GM21526 (cell line): ENCODE measurements around the gene STUM.

Experiments
- ATAC-seq: cut with Tn5 transposase; IDR thresholded peaks from one replicate; pipeline ENCODE4 v1.9.1; 2021; ENCODE audit warnings: moderate library complexity; ENCODE audit not compliant: unreplicated experiment, low FRiP score

The STUM gene

DNA sequence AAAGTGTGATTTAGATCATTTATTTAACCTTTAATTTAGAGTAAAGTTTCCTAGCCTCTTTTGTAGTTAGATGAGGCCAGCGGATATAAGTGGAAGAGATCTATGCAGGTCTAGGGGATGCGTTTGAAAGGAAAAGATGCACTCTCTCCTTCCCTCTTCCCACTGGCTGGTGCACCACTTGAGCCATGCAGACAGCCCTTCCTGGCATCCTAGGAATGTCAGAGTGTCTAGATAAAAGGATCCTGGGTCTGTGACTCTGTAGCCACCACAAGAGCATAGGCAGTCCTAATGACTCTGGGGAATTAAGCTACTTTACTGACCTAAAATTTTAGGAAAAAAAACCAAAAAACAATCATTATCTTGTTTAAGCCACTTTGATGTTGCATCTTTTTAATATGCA is 16.0 kb upstream of the STUM start:
- ATAC-seq, result no peak

DNA sequence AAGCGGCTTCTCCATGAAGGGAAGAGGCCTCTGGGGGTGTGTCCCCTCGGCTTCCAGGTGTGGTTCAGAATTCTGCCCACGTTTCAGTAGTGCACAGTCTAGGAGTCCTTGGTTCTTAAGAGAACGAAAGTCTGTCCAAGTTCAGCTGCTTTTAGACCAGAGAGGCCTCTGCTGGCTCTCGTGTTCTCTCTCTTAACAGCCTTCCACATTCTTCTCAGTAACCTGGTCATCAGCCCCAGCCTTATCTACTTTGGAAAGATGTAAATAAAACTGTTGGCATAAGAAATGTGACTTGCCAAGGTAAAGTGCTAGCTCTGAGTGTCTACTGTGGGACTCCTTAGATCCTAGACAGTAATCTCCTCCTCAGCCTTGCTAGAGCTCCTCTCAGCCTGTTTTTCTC is 15.3 kb upstream of the STUM start:
- ATAC-seq, result no peak

DNA sequence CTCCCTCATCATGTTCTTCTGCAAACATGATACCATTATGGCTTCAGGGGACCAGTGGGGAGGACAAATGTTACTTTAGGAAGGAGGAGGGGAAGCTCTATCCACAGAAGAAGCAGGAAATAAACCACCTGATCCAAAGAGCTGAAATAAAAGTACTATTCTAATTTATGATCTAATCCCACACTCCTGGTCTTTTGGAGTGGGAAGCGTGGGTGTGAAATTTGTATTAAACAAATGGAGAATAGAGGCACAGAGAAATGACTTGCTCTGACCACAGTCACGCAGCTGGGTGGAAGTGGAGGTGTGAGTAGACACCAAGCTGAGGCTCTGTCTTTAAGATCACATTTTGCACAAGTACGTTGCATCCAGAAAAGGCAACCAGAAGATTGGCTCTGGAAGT is 14.5 kb upstream of the STUM start:
- no peak for ATAC-seq

DNA sequence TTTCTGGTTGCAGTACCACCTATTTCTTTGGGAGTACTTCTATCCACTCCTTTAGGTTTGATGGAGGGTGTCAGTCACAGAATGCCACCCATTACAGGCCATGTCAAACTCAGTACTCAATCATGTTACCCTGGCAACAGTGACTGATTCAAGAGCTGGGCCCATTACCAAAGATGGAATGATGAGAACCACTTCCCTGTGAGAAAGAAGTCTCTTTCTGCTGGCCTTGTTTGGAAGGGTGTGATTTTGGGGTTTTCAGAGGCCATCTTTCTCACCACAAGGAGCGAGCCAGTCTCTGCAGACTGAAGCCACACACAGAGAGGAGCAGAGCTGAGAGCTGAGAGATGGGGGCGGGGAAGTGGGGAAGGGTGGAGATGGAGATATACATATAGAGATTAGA is 13.9 kb upstream of the STUM start:
- no peak for ATAC-seq

DNA sequence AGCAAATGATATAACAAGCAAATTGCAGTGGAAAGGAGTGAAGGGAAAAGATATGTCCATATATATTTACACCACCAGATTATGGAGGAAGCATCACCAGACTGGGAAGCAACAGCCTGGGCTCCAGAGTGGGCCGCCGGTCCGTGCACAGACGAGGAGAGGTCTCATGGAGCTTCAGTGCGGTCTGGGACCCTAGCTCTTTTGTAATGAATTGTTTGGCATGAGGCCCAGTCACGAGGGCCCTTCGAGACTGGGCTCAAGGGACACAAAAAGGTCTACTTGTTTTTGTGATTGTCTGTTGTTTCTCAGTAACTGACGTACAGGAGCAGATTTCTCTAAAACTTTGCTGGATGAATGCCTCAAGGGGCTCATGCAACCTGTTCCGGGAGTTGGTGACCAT is 12.9 kb upstream of the STUM start:
- ATAC-seq, result no peak

DNA sequence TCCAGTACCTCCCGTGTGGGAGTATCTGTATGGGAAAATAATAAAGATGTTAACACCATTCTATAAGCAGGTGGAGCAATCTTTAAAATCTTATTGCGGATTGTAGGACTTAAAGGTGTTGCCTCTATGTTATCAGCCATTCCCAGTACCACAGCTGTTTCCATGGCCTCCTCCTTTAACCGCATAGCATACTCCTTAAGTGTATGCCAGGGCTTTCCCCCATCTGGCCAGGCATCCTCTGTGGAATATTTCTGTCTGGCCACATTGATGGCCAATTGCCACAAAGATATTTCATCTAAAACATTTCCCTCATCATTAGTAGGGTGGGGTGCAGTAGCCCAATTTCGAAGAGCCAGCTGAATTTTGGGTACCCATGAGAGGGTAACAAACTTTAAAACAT is 7.3 kb upstream of the STUM start:
- no peak for ATAC-seq

DNA sequence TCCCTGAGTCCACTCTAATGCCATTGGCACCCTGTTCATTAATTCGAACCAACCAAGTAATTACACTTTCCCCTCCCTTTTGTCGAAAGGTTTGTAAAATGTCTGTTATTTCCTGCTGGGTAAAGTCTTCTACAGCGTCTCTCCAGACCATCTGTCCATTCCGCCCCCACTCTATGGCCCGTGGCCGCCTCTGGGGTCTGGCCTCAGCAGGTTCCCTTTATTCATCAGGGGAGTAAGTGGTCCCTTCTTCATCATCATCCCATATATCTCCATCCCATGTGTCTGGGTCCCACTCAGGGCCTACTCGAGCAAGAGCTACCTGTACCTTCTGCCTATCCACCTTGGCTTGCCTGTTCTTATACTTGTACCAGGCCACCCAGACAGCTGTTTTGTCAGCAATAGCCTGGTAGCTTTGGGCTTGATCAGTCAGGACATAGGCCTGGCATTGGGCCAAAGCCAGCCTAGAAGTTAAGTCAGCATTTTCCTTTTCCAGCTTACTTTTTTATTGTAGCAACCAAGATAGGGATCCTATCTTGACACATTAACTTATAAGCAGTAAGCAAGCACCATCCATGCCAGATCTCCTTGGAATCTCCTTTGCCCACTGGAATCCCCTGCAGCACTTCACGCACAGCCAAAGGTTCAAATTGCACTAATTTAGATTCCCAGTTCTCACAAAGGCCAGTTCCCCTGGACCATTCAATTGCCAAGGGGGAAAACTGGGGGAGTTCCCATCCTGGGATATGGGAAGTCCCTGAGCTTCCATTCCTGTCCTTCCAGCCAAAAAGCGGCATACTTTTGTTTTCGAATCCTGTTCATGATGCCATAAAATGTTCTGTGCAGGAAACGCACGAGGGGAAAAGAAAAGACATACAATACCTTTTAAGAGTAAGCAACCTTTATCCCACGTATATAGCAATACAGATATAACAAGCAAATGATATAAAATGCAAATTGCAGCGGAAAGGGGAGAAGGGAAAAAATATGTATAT is 6.6 kb upstream of the STUM start:
- no peak for ATAC-seq

DNA sequence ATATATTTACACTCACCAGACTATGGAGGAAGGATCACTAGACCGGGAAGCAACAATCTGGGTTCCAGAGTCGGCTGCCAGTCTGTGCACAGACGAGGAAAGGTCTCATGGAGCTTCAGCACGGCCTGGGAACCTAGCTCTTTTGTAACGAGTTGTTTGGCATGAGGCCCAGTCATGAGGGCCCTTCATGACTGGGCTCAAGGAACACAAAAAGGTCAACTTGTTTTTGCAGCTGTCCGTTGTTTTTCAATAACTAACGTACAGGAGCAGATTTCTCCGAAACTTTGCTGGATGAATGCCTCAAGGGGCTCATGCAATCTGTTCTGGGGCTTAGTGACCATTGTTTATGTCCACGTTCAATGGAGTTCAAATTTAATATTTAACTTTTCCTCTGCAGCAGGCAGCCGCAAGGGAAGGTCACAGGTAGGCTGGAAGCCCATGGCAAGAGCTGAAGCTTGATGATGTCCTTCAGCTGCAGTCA is 5.9 kb upstream of the STUM start:
- ATAC-seq, result no peak

DNA sequence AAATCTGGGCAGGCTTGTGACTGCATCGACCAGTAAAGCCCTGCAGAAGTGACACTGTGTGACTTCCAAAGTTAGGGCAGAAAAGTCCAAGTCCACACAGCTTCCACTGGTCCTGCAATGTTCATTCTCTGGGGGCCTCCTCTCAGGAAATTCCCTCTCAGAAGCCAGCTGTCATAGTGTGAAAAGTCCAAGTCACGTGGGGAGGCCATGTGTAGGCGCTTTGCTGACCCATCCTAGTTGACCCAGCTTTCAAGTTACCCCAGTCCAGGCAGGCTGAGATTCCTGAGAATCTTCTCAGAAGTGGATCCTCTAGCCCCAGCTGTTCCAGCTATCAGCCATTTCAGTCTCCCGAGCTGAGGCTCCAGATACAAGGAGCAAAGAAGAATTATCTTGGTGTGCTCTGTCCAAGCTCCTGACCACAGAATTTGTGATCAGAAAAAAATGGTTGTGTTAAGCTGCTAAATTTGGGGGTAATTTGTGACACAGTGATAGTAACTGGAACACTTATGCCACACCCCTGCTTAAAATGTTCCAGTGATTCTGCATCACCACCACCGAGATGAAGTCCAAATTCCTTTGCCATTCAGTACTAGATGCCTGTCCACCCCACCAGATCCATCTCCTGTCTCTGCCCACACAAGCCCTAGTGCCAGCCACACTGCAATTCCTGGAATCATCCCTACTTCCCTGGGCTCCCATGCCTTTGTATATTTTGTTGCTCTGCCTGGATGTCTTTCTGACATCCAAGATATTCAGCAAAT is 2.5 kb upstream of the STUM start:
- no peak for ATAC-seq

DNA sequence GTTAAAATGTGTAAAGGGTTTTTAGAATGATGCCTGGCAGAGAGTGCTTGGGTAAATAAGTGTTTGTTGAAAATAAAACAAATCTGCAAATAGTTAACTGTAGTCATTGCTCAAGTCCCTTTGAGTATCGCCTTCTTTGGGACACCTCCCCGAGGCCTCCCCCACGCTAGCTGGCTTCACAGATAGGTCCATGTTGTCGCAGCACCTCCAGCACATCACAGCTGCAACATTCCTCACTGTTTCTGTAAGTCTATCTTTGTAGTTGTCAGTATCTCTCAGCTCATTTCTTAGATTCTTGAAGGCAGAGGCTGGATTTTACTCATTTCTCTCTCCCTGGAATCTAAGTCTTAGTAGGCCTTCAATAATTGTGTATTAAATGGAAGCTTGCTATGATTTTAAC is 1.6 kb upstream of the STUM start:
- no peak for ATAC-seq

DNA sequence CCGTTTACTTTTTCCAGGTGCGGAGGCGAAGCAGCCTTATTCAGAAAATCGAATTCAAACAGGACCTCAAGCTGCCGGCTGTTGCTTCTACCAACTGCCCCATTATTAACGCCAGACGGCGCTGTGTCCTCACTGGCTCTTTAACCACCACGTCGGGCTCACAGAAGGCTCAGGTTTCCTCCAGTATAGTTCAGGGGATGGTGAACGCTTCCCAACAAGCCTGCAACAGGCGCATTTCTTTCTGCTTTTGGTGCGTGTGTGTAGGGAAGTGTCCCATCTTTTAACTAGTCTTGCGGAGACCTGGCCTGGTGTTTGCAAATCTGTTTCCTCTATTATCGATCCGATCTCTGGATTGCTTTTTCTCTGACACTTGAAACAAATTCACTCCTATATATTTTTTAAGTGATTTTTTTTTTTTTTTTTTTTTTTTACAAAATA is 791 bp upstream of the STUM start:
- peak; percentile 65 for ATAC-seq

DNA sequence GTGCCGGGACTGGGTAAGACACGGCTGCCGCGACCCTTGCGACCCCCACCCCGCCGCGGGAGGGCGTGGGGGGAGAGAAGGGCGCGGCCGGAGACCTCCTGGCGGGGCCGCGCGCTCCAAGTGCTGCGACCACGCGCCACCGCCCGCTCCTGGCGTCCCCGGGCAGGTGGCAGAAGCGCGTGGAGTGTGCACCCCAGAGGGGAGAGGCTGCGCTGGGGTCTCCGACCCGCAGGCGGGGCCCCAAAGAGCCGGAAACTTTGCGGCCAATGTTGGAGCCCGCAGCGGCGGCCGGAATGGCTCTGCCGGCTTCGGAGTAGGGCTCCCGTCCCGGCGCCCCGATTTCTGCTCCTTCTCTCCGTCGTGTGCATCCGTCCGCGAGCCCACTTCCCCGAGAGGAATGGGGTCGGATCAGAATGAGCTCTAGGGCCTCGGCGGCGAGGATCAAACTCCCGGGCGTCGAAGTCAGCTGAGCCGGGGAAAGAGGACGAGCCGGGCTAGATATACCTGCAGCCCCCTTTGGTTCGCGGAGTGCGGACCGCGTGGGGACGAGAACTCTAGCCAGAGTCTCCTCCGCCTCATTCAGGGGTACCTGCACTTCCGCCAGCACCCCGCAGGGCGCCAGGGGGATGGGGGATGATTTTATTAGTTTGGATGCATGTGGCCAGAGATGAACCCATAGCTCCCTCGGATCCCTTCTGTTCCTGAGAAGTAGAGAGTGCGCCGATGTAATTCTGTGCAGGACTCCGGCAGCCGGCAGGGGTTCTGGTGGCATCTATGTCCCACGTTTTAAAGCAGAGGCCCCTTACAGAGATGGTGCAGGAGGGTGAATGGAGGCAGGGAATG is 751 bp downstream of the STUM start:
- no peak for ATAC-seq

DNA sequence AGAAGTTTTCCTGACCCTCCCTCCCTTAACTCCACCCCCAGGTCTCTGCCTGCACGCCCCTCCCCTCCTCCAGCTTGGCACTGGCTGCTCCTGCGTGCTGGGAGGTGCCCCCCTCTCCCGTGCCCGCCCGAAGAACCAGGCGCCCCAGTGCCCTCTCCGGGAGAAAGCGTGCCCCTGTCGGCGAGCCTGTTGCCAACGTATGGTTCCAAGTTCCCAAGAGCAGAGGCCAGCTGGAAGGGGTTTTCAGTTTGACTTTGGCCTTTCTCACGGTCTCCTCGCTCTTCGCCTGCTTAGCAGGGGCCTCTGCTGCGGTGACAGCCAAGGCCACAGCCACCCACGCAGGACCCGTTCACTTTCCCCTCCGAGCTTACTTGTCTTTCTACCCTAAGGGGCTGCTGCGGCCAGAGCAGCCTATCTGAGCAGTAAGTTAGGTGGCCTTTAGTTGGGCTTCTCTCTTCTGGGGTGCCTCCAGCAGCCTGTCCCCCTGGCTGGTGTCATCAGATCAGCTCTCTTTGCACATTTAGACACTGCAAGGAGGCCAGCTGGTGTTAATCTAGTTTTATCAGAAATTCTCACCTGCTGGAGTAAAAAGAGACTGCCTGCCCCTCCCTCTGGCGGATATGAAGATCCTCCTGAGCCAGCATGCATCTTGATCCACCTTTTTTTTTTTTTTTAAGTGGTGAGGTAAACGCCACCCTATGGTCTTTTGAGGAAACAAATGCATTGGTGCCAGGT is 1.5 kb downstream of the STUM start:
- ATAC-seq, result no peak

DNA sequence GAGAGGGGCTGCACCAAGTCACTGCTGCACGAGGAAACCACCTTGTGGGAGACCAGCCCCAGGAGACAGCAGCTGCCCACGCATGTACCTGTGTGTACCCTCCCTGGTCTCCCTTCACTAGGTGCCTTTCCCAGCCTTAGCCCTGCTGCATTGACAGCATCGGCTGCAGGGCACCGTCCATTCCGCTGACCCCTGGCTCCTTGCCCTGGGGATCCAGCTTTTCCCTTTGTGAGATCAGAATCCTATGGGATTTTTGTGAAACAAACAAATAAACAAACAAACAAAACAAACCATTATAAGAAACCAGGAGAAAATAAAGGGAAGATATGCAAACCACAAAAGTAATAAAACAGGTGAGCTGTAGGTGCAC is 2.1 kb downstream of the STUM start:
- ATAC-seq, result no peak

DNA sequence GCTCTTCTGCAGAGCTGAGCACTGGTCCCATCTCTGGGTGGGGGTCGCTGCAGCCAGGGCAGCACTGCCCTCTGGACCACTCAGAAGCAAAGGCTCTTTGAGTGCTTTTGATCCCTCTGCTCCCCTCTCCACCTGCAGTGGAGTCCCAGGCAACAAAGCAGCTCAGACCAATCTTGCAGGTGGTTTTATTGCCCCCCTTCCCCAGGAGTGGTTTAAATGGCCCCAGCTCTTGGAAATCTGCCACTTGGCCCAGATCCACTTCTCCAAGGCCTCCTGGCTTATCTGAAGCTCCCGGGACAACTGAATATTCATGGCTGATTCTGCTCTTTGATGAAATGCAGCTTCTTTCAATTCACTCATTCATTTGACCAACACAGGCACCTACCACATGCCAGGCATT is 2.7 kb downstream of the STUM start:
- ATAC-seq, result no peak

DNA sequence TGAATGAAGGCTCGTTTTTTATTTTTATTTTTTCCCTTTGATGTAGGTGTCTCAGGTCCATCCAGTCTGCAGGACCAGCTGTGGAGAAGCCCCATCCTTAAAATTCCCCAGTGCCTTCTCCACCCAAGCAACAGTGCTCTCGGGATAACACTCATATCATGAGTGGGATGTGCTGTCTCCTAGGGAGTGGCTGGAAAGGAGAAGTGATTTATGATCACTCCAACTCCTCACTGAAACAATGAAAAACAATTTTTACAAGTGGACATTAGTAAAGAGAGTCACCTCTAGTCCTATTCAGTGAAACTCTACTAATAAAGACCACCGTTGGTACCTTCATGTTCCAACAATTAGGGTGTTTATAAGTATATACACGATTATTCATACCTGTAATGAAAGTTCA is 3.5 kb downstream of the STUM start:
- no peak for ATAC-seq

DNA sequence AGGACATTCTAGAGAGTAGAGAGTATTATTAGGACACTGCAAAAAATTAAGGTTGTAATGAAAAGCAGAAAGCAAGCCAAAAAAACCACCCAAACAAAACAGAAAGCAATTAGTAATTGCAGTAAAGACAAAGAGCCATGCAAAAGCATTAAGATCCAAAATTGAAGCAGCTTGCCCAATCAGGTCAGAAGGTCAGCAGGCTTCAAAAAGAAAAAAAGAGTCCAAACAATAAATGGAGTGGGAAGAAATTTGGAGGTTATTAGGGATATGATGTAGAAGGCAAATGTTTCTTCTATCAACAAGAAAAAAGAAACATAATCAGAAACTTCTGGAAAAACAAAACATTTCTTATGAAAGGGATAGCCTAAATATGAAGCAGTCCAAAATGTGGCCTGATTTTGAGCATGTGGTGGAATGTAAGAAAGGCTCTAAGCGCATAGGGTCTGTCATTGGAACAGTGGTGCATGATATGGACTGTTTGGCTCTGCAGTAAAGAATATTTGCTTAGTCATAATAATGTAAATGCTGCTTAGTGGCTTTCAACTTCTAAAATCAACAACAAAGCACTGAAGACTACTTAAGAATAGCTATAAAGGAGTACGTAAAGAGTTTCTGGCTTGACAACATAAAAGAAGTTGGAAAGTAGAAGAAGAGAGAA is 4.8 kb downstream of the STUM start:
- ATAC-seq, result no peak

DNA sequence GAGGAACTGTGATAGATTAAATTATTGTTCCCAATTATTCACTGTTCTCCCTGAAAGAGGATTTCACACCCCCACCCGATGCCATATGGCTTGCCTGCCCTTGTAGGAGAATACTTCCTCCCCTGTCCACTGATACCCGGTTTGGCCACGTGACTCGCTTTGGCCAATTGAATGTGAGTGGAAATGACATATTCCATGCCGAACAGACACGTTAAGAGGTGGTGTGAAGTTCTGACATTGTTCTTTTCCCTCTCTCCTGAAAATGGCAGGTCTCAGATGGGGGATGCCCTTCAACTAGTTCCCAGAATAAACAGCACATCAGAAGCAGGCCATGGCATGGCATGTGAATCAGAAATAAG is 5.3 kb downstream of the STUM start:
- no peak for ATAC-seq

DNA sequence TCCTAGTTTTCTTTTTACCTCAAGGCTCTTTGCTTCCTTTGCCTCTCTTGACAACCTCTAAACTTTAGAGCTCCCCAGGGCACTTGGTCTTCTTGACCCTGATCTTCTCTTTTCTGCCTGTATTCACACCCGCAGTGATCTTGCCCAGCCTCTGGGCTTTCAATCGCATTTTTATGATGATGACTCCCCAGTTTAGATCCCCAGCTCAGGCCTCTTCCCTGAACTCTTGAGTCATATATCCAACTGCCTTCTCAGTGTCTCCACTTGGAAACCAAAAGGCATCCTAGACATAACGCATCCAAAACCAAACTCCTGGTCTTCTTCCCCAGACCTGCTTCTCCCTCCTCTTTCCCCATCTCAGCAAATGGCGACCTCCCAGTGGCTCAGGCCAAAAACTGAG is 6.5 kb downstream of the STUM start:
- ATAC-seq, result no peak

DNA sequence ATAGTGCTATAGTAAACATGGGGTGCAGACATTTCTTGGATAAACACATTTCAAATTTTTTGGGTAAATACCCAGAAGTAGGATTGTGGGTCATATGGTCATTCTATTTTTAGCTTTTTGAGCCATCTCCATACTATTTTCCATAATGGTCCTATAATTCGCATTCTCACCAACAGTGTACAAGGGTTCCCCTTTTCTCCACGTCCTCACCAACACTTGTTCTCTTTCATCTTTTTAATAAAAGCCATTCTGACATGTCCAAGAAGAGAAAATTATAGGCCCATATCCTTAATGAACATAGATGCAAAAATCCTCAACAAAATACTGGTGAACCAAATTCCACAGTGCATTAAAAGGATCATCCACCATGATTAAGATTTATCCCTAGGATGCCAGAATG is 8.9 kb downstream of the STUM start:
- no peak for ATAC-seq
